PC-3 (cell line): ENCODE results near the gene NEFH. TPM values are rescaled to one million over a fixed set of nuclear protein-coding genes. Genes with fewer than 3 reads are reported as not detected.

Source experiments
- ATAC-seq: fragments of 200-7000 bp; cut with Tn5 transposase; 2 replicates; pipeline ENCODE4 v1.9.1; 2020; ENCODE audit warnings: mild to moderate bottlenecking, moderate library complexity
- BruUV-seq: library from RNA; stranded (reverse); fragments of 400-500 nt; replicated peaks from 2 replicates; lab custom pipeline; 2021; lab: Mats Ljungman, UMichigan
- CTCF ChIA-PET: fragments of 300-600 bp; sonication (Branson Sonifier 250); formaldehyde crosslinking; loops from one replicate; lab custom pipeline; 2022; ENCODE audit warnings: antibody characterized with exemption; lab: Charles Lee
- POLR2A ChIA-PET: fragments of 300-600 bp; sonication (Branson Sonifier 250); formaldehyde crosslinking; loops from one replicate; lab custom pipeline; 2022; ENCODE audit warnings: antibody characterized with exemption; ENCODE audit not compliant: unreplicated experiment; lab: Charles Lee
- DNase-seq: peaks from one replicate; pipeline ENCODE4 v3.0.0-alpha.2; 2015
- H2AFZ ChIP-seq: fragments of 300-600 bp; sonication (generic); 2 replicates; pipeline ENCODE4 v1.6.0; 2016; ENCODE audit warnings: antibody characterized with exemption, low read length
- H3F3A ChIP-seq: fragments of 300-600 bp; sonication (generic); one replicate; pipeline ENCODE4 v1.6.0; 2017; ENCODE audit warnings: antibody characterized with exemption, low read length, control low read depth, mild to moderate bottlenecking; ENCODE audit not compliant: unreplicated experiment
- H3K27ac ChIP-seq: fragments of 300-600 bp; sonication (generic); 2 replicates; pipeline ENCODE4 v1.5.1; 2016; ENCODE audit warnings: mild to moderate bottlenecking, low read length
- H3K27me3 ChIP-seq: fragments of 300-600 bp; sonication (generic); 2 replicates; pipeline ENCODE4 v1.6.1; 2016; ENCODE audit warnings: low read length, mixed read lengths
- H3K36me3 ChIP-seq: fragments of 300-600 bp; sonication (generic); 2 replicates; pipeline ENCODE4 v1.6.1; 2016; ENCODE audit warnings: low read depth, mixed run types, low read length, mixed read lengths
- H3K4me1 ChIP-seq: fragments of 300-600 bp; sonication (generic); 2 replicates; pipeline ENCODE4 v1.5.1; 2016; ENCODE audit warnings: low read length; ENCODE audit not compliant: insufficient read depth
- H3K4me2 ChIP-seq: fragments of 300-600 bp; sonication (generic); 2 replicates; pipeline ENCODE4 v1.6.0; 2016; ENCODE audit warnings: low read length
- H3K4me3 ChIP-seq: fragments of 300-600 bp; sonication (generic); 2 replicates; pipeline ENCODE4 v1.5.1; 2016; ENCODE audit warnings: mild to moderate bottlenecking, low read length, mixed read lengths
- H3K79me2 ChIP-seq: fragments of 300-600 bp; sonication (generic); 2 replicates; pipeline ENCODE4 v1.6.1; 2017; ENCODE audit warnings: low read length, mixed read lengths
- H3K9ac ChIP-seq: fragments of 300-600 bp; sonication (generic); 2 replicates; pipeline ENCODE4 v1.6.0; 2016; ENCODE audit warnings: mild to moderate bottlenecking, low read length
- H3K9me2 ChIP-seq: fragments of 300-600 bp; sonication (generic); replicated peaks from 2 replicates; pipeline ENCODE4 v1.6.1; 2016; ENCODE audit warnings: mixed run types, low read length, mixed read lengths
- H3K9me3 ChIP-seq: fragments of 300-600 bp; sonication (generic); 2 replicates; pipeline ENCODE4 v1.6.1; 2016; ENCODE audit warnings: low read length, mixed read lengths
- H4K20me1 ChIP-seq: fragments of 300-600 bp; sonication (generic); 2 replicates; pipeline ENCODE4 v1.6.1; 2016; ENCODE audit warnings: low read length, mixed read lengths
- CTCF ChIP-seq: fragments of 300-600 bp; sonication (generic); conservative IDR thresholded peaks from 2 replicates; pipeline ENCODE4 v1.5.1; 2017; ENCODE audit warnings: antibody characterized with exemption, low read depth, mild to moderate bottlenecking, low read length
- EZH2 ChIP-seq: fragments of 300-600 bp; sonication (generic); IDR thresholded peaks from one replicate; pipeline ENCODE4 v1.6.1; 2017; ENCODE audit warnings: antibody characterized with exemption, mild to moderate bottlenecking, low read length; ENCODE audit not compliant: unreplicated experiment
- EZH2phosphoT487 ChIP-seq: fragments of 300-600 bp; sonication (generic); IDR thresholded peaks from 2 replicates; pipeline ENCODE4 v1.6.1; 2018; ENCODE audit warnings: mild to moderate bottlenecking, antibody characterized with exemption, low read length, borderline replicate concordance
- intact Hi-C: fragments of 100-400 bp; cut with micrococcal nuclease; formaldehyde crosslinking; loops from 2 replicates; pipeline ENCODE4 v1.9.0; 2023
- total RNA-seq: library from RNA; depleted of rRNA; stranded (reverse); fragments of >200 nt; gene quantifications from 2 replicates; pipeline ENCODE4 v1.2.3, GENCODE V29; 2014

Gene NEFH
- total RNA-seq, 1 experiment from 2014 or later = not detected

- ChIA-PET POLR2A (no interaction called here), CTCF (no interaction called here)
- H3K9me3 ChIP-seq = no peaks in the 10 kb centered on the region
- no peak overlapping the region for H3K9ac ChIP-seq
- BruUV-seq = no TSS peak
- ATAC-seq (no peak), DNase-seq (no peak)
- H3K9me2 ChIP-seq = no peaks in the 10 kb centered on the region
- TF ChIP-seq EZH2phosphoT487 (no peak), CTCF (peak; percentile 57), EZH2 (no peak)
- no peak overlapping the region for H3K27ac ChIP-seq
- intact Hi-C loops = no loop called here
- no peaks in the 10 kb centered on the region for H3F3A ChIP-seq
- no peaks in the 10 kb centered on the region for H3K36me3 ChIP-seq
- no peaks in the 10 kb centered on the region for H3K27me3 ChIP-seq
- H3K4me3 ChIP-seq = no peak overlapping the region
- no peak overlapping the region for H3K4me2 ChIP-seq
- no peaks in the 10 kb centered on the region for H3K4me1 ChIP-seq
- no peaks in the 10 kb centered on the region for H3K79me2 ChIP-seq
- H2AFZ ChIP-seq = no peak overlapping the region
- no peaks in the 10 kb centered on the region for H4K20me1 ChIP-seq
Measured at GRCh38 chr22:29470159-29470855, 9.7 kb upstream of the NEFH start.

- BruUV-seq = no TSS peak
- Histone ChIP-seq H3K9me2 (no peaks in the 10 kb centered on the region), H3F3A (no peaks in the 10 kb centered on the region), H3K79me2 (no peaks in the 10 kb centered on the region), H3K27me3 (no peaks in the 10 kb centered on the region), H3K27ac (no peak overlapping the region), H3K4me2 (no peak overlapping the region), H2AFZ (no peak overlapping the region), H3K4me1 (no peaks in the 10 kb centered on the region), H3K4me3 (no peak overlapping the region), H3K9ac (no peak overlapping the region), H4K20me1 (no peaks in the 10 kb centered on the region), H3K36me3 (no peaks in the 10 kb centered on the region), H3K9me3 (no peaks in the 10 kb centered on the region)
- ATAC-seq (no peak), DNase-seq (no peak)
- ChIA-PET POLR2A (interaction anchor here (0.6 kb wide), 1 partner anchor 8 kb away, joined by 3 read pairs; no protein-coding TSS in a partner anchor), CTCF (no interaction called here)
- intact Hi-C loops = no loop called here
- TF ChIP-seq EZH2phosphoT487 (no peak), CTCF (no peak), EZH2 (no peak)
Measured at GRCh38 chr22:29473001-29473400, 7.0 kb upstream of the NEFH start.

- Histone ChIP-seq H3K4me1 (no peaks in the 10 kb centered on the region), H3K9ac (no peak overlapping the region), H3K27ac (no peak overlapping the region), H4K20me1 (no peaks in the 10 kb centered on the region), H3K79me2 (no peaks in the 10 kb centered on the region), H3K4me3 (no peak overlapping the region), H3K9me3 (no peaks in the 10 kb centered on the region), H3K36me3 (no peaks in the 10 kb centered on the region), H3K27me3 (0 out of 2 replicates have a peak, but pooled peaks cover 3% of the 10 kb centered on the region), H2AFZ (no peak overlapping the region), H3K9me2 (no peaks in the 10 kb centered on the region), H3F3A (no peaks in the 10 kb centered on the region), H3K4me2 (no peak overlapping the region)
- CTCF ChIA-PET = no interaction called here
- TF ChIP-seq EZH2 = no peak
- no peak for TF ChIP-seq EZH2phosphoT487
- no peak for TF ChIP-seq CTCF
- no TSS peak for BruUV-seq
- POLR2A ChIA-PET = no interaction called here
- DNase-seq (no peak), ATAC-seq (no peak)
- intact Hi-C loops = no loop called here
Measured at GRCh38 chr22:29475550-29475949, 4.5 kb upstream of the NEFH start.
